ENCODE results near the gene PHKG2.
A peak's percentile ranks its signal among the peaks of the same experiment; 100 is the strongest.

Gene PHKG2

DNA sequence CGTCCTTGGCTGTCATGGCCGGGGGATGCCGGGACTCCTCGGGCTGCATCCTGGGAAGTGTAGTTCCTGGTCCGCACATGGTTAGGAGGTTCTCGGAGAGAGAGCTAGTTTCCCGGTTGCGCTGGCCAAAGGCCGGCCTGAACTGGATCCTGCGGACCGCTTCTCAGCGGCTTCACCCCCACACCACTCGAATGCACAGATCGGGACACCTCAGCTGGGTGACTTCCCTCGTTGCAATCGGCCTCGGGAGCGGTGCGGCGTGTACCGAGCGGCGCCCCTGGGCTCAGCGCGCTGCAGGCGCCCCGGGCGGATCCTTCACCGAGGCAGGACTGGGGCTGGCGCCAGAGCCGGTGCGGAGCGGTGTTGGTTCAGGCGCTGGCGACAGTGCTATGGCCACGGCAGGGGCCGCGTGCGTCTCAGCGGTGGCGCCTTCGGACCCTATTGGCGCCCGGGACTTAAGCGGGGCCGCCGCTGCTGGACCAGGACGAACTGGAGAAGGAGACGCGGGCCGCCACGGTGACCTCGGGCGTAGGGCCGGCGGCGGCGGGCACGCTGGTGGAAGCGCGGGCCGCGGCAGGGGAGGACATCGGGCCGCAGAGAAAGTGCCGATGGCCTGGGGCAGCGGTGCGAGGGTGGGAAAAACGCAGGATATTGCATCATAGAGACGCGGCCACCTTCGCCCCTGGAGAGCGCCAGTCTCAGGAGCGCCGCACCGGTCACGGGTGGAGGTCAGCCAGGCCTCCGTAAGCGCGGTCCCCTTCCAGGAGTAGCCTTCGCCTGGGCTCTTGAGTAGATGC lies 27.4 kb downstream of the PHKG2 start:
- DNase-seq: peak; percentile 28

DNA sequence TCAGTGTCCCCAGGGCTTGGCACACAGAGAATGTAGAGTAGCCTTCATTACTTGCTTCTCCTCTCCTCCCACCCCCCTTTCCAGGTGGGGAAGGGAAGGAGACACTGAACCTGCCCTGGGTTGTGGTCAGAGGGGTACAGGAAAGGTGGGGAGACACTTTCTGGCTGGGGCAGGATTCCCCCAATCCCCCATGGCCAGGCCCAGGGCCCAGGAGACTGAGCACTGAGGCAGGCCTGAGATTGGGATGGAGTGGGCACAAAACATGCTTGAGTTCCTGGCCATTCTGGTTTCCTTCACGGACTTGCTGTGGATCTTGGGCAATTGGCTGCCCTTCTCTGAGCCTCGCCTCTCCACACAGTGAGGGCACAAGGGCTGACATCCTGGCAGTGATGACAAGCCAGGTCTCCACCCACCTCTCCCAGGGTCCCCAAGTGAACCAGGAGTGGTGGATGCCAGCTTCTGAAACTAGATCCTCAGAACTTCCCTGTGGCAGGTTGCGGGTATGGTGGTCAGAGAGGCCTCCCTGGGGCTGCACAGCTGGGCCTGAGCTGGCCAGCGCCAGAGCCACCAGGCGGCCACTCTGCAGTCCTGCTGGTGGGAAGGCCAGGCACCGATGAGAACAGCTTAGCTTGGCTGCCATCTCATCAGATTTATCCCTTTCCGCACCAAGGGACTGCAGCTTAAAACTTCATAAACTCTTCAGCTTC lies 29.5 kb downstream of the PHKG2 start:
- no peak for DNase-seq

DNA sequence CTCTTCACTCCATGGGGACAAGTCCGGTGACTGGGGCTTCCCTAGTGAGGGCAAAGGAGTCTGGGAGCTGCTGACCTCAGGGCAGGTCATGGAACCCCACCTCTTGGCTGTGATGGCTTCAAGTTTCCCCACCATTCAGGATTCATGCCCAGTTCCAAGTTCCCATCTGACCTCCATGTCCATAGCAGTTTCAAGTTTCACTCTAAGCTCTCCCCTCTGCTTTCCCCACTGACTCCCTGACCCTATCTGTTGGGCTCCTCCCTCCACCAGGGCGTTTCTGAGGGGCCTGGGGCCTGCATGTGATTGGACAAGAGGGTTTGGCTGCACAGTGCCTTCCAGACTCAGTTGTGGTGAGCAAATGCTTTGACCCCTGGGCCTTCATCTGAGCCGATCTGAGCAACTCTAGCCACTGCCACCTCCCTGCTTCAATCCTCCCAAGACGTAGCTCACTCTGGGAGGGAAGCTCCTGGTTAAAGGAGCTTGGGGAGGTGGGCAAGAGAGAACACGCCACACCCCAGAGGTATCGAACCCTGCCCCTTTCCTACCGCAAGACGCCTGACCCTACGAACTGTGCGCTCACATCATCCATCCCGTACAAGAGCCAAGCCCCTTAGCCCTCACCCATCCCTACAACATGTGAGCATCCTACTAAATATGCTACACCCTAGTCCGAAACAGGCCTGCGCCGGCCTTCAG lies 30.5 kb downstream of the PHKG2 start:
- no peak for DNase-seq

DNA sequence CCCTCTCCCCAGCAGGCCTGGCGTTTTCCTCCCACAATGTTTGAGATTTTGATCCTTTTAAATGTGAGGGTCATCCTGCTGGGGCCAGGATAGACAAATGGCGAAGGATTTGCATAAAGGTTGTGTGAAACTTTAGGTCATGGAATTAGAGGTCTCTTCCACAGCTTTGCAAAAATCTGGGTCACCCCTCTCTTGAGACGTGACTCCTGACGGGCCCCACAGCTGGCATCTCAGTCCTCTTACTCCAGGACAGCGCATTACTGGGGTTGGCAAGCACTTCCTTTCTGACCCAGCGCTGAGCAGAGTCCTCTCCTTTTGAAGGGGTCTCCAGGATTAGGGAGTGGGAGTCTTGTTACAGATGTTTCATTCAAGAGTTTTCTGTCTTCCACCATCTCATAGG lies 31.4 kb downstream of the PHKG2 start:
- no peak for DNase-seq

DNA sequence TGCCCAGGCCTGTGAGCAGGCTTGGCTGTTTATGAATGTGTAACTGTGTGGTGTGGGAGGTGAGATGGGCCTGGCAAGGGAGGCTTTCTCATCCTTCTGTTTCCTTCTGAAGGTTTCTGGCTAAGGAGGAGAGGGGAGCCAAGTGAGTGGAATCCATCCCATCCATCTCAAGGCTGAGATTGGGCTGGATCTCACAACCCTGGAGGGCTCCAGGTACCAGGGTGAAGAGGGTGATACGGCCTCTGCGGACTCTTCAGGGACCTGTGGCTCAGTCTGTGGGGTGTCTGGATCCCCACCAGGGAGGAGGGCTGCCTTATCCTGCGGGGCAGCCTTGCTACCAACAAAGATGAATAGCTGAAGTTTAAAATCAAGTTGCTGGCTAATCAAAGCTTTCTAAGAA lies 31.8 kb downstream of the PHKG2 start:
- DNase-seq: no peak

DNA sequence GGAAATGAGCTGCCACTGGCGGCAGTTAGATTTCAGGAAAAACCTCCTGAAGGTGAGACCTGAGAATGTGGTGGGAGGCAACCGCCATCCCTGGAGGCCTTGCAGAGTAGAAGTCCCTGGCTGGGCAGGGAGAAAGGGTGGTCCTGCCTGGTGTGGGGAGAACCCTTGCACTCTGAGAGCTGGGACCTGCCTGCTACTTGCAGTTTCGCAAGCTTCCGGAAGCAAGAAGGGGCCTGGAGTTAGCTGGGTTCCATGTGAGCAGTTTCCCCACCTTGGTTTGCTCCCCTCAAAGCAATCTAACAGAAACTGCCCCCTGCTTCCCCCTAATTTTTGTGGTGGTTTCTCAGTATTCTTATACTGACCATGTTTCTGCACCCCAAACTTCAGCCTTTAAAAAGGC lies 32.3 kb downstream of the PHKG2 start:
- DNase-seq: no peak

DNA sequence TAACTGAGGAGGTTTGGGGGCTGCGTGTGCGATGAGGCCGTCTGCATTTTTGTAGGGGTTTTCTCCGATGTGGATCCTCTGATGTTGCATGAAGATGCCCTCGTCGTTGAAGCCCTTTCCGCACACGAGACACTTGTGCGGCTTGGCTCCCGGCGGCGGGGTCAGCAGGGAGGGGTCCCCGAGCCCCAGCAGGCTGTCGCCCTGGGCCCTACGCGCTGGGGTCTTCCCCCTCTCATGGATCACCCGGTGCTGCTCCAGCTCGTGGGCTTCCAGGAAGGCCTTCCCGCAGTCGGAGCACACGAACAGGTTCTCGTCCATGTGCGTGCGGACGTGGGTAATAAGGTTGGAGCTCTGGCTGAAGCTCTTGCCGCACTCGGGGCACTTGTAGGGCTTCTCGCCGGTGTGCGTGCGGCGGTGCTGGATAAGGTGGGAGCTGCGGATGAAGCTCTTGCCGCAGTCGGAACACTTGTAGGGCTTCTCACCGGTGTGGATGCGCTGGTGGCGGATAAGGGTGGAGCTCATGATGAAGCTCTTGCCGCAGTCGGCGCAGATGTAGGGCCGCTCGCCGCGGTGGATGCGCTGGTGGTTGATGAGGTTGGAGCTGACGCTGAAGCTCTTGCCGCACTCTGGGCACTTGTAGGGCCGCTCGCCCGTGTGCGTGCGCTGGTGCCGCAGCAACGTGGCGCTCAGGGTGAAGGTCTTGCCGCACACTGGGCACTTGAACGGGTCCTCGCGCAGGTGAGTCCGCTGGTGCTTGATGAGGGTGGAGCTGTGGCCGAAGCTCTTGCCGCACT lies 34.5 kb downstream of the PHKG2 start:
- no peak for DNase-seq

DNA sequence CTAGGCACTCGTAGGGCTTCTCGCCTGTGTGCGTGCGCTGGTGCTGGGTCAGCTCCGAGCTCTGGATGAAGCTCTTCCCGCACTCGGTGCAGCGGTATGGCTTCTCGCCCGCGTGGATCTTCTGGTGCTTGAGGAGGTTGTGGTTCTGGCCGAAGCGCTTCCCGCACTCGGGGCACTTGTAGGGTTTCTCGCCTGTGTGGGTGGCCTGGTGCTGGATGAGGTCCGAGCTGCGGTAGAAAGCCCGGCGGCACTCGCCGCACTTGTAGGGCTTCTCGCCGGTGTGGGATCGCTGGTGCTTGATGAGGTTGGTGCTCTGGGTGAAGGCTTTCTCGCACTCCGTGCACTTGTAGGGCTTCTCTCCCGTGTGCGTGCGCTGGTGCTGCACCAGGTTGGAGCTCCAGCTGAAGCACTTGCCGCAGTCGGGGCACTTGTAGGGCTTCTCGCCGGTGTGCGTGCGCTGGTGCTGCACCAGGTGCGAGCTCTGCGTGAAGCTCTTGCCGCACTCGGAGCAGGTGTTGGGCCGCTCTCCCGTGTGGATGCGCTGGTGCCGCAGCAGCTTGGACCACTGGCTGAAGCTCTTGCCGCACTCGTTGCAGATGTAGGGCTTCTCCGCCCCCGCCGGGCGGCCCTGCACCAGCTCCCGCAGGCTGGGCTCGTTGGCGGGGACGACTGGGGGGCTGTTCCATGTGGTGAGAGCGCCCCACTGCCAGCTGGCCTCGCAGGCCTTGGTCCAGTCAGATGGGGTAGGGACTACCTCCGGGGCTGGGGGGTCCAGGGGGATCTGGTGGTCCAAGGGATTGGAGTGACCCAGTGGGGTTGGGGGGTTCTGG lies 35.3 kb downstream of the PHKG2 start:
- DNase-seq: no peak

DNA sequence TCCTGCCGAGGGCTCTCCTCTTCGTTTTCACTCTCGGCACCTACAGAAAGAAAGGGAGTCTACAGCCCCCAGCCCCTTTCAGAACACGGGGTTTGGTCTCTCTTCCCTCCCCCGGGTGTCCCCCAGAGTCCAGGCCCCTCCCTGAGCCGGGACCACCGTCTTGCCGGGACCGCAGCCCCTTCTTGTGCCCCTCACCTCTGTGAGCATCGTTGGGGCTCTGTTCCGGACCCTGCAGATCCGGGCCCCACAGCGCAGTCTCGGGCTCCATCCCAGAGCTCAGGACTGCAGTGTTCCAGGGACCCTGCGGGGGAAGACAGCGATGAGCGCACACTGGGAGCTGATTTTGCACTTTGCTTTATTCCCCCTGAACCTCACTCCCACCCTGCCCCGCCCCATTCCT lies 36.0 kb downstream of the PHKG2 start:
- DNase-seq: no peak

DNA sequence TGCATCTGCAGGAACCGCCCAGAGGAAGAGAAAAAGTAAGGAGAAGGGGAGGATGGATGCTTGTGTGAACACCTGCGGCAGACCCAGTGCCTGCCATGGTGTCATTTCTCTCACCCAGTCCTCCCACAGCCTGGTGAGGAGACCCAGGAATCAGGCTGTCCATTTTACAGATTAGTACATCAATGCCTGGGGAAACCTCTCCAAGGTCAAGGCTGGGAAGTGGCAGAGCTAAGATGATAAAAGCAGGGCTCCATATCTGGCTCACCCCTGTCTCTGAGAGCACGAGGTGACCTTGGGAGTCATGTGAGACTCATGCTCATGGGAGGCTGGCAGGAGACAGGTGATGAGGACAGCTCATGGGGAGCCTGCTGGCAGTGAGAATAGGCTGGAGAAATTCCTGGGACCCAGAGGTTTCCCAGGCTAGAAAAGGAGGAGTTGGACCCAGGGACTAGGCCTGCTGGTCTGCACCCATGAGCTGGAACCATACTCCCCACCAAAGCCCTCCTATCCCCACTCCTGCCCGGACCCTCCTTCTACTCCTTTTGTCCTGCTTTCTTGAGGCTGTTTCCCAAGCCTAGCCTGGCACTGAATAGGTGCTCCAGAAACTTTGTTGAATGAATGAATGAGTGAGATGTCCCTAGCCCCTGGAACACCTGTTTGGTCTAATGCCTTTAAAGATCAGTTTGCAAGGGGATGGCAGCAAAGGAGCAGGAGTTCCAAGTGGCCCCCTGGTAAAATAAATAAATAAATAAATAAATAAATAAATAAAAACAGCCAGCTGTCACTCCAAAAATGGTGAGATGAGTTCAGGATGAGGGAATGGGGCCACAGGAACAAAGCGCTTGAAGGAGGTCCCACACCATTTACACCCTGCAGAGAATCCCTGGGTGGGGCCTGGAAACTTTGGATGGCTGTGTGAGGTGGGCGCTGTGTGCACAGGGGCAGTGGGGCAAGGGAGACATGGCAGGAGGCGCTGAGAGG lies 37.2 kb downstream of the PHKG2 start:
- no peak for DNase-seq

DNA sequence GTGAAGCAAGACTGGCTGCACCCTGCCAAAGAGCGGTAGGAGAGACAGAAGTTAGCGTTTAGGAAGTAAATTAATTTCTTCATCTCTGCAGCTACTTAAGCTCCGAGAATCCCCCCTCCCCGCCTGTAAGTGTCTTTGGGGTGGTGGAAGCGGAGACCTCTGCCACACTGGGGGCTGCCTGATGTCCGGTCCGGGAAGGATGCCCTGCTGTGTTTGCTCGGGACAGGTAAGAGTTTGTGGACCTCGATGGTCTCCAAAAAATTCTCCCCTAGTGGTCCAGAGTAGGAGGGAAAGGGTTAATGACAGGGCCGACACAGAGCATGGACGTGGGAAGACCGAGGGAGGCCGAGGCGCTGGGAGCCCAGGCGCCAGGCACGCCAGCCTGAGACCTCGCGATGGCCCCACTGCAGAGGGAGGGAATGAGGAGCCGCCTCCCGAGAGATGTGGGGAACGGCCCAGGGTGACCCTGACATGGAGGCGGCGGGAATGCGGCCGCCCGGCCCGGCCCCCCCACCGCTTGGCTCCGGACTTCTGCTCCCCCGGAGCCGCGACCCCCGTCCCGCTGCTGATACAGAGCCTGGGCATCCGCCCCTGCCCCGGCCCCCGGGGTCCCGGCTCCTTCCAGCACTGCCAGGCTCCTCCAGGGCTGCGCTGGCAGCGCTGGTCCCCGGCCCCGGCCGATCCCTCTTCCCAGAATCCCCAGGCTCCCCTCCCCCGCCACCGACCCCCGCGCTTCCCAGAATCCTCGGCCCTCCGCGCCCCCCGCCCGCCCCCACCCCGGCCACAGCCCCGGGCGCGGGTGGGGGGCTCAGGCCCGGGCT lies 38.1 kb downstream of the PHKG2 start:
- DNase-seq: no peak

DNA sequence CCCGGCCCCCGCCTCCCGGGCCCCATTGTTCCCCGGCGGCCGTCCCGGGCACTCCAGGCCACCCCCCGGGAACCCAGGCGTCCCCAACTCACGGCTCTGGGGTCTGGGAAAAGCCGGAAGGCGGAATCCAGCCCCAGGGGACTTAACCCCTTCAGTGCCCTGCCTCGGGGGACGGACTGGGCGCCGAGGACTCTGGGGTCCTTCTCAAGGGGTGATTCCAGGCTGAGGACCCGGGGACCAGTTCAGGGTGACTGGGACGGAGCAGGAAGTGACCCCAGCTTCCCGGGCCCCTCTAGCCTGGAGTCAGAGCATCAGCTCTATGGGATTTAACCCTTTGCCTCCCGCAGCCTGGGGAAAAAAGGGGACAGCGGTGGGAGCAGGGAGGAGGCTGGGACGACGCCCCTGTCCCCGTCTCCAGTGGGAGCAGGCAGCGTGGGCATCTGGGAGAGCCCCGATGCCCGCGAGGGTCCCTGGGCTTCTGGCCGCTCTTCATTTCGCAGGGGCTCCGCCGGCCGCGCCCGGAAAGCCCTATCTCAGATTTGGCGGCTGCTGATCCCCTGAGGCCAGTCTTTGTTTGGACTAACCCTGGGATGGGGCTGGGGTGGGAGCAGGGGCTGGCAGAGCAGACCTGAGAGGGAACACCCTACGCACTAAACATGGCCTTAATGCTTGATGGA lies 38.8 kb downstream of the PHKG2 start, which contains the start of gene ZNF629:
Gene ZNF629, minus strand, starts transcription at position 270 of the 677 bp plus-strand sequence. CDS start 2,723 bp downstream, outside the sequence.
- no peak for DNase-seq

DNA sequence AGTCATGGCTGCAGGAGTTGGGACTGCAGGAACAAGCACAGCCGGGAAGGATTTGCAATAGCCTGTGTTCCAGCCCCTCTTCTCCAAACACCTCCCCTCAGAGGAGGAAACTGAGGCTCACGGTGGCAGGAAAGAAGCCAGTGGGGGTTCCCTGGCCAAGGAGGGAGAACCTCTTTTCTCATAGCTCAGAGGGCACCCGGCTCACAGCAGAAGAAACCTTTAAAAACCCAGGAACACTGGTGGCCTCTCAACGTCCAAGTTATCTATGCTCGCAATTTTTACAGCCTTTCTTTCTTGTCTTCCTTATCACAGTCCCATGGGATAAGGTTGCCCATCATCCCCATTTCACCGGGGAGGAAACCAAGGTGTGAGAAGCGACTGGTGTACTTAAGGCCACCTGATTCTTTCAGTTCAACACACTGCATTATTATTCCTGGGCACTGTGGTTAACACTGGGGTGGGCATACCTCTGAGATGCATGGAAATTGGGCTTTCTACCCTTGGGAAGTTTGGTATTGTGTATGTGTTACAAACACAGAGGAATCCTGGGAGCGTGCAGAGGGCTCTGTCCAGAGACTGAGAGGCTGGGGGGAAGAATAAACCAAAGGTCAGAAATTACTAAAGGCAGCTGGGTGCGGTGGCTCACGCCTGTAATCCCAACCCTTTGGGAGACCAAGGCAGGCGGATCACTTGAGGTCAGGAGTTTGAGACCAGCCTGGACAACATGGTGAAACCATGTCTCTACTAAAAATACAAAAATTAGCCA lies 39.6 kb downstream of the PHKG2 start:
- no peak for DNase-seq

DNA sequence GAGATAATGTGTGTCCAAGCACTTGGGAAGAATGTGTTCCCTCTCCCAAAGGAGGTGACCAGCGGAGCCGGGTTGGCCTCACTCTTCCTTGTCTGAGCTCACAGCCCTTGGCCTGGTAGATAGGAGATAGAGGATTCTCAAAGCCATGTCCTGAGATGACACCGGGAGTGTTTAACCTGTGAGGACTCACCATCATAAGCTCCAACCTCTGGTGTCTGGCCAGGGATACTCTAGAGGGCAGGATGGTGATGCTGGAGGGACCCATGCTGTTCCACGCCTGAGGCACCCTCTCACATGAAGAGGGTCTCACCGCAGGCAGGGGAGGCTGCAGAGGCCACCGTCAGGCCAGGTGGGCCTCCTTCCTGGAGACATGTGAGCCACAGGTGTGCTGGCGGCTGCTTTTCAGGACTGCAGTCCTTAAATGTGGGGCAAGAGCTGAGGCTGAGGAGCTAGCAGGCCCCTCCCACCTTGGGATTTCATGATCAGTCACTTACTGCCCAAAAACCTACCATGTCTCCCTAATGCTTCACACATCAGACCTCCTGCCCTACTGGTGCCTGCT lies 45.4 kb downstream of the PHKG2 start:
- no peak for DNase-seq

DNA sequence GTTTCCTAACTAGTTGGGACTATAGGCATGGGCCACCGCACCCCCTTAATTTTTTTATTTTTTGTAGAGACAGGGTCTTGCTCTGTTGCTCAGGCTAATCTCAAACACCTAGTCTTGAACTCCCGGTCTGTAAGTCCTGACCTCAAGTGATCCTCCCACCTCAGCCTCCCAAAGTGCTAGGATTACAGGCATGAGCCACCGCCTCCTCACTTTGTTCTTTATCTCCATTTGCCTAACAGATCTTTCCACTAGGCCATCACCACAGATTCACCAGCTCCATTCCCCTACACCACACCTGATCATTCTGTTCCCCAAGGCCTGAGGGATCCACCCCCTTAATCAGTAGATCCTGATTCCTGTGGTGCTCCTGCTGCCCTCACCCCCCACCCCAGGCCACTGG lies 46.4 kb downstream of the PHKG2 start:
- no peak for DNase-seq

DNA sequence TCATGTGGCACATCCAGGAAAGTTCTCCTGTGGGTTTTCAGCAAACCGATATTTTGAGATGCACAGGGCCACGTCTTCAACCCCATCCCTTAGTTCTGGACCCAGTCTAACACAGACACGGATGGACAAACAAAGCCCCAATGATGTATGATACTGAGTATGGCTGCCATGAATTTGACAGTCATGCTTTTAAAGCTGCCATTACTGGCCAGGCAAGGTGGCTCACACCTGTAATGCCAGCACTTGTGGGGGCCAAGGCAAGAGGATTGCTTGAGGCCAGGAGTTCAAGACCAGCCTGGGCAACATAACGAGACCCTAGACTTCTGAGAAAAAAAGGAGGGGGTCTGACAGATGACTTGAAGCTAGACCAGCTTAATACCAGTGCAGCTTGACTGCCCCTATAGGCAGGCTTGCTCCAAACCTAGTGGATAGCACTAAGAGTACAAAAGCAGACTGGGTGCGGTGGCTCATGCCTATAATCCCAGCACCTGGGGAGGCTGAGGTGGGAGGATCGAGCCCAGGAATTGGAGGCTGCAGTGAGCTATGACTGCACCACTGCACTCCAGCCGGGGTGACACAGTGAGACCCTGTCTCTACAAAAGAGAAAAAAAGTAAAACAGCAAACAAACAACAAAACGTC lies 49.6 kb downstream of the PHKG2 start:
- no peak for DNase-seq

Measured in effector CD4-positive, alpha-beta T cell (primary cell).